Measurements from ENCODE around the gene DISC1. TPM values are rescaled to one million over a fixed set of nuclear protein-coding genes. Genes with fewer than 3 reads are reported as not detected.

DISC1 gene
- total RNA-seq, 2 donors from 2014 or later, result 6.7 to 9.3 TPM

GRCh38 chr1:231801042-231801585 lies 174.5 kb downstream of the DISC1 start:
- Histone ChIP-seq H3K4me1 (replicated peaks) (no peaks in the 10 kb centered on the region), H3K27ac (no peak overlapping the region), H3K4me3 (no peak overlapping the region), H3K9me3 (no peaks in the 10 kb centered on the region), H3K27me3 (replicated peaks; ENCODE audit: insufficient read depth) (no peaks in the 10 kb centered on the region), H3K36me3 (no peaks in the 10 kb centered on the region)
- intact Hi-C loops (cut with DNase I), result no loop called here
- 91% methylated on average over 6 of the region's 6 CpGs for WGBS
- no peak for DNase-seq (ENCODE audit: low spot score)
- TF ChIP-seq POLR2AphosphoS5 (IDR thresholded peaks at IDR 0.05) (no peak), CTCF (IDR thresholded peaks at IDR 0.05) (no peak), POLR2A (IDR thresholded peaks at IDR 0.05) (no peak)

- WGBS, result 83% methylated on average over 8 of the region's 8 CpGs
- no peaks in the 10 kb centered on the region for H3K27me3 ChIP-seq (replicated peaks; ENCODE audit: insufficient read depth)
- H3K9me3 ChIP-seq, result no peaks in the 10 kb centered on the region
- H3K27ac ChIP-seq, result no peak overlapping the region
- DNase-seq (ENCODE audit: low spot score), result no peak
- TF ChIP-seq POLR2A (IDR thresholded peaks at IDR 0.05), result no peak
- TF ChIP-seq POLR2AphosphoS5 (IDR thresholded peaks at IDR 0.05), result no peak
- TF ChIP-seq CTCF (IDR thresholded peaks at IDR 0.05), result no peak
- intact Hi-C loops (cut with DNase I), result no loop called here
- no peaks in the 10 kb centered on the region for H3K4me1 ChIP-seq (replicated peaks)
- H3K36me3 ChIP-seq, result no peaks in the 10 kb centered on the region
- no peak overlapping the region for H3K4me3 ChIP-seq
Observed at GRCh38 chr1:231803353-231803752, 176.8 kb downstream of the DISC1 start.

- intact Hi-C loops (cut with DNase I), result no loop called here
- WGBS, result 67% methylated on average over 21 of the region's 21 CpGs
- no peak for DNase-seq (ENCODE audit: low spot score)
- H3K4me3 ChIP-seq, result no peak overlapping the region
- H3K4me1 ChIP-seq (replicated peaks), result no peaks in the 10 kb centered on the region
- no peak overlapping the region for H3K27ac ChIP-seq
- TF ChIP-seq POLR2AphosphoS5 (IDR thresholded peaks at IDR 0.05) (no peak), POLR2A (IDR thresholded peaks at IDR 0.05) (no peak), CTCF (IDR thresholded peaks at IDR 0.05) (peak in 3 of 4 experiments; percentile 24 to 48 (median 40))
- no peaks in the 10 kb centered on the region for H3K9me3 ChIP-seq
- H3K27me3 ChIP-seq (replicated peaks; ENCODE audit: insufficient read depth), result no peaks in the 10 kb centered on the region
- no peaks in the 10 kb centered on the region for H3K36me3 ChIP-seq
Observed at GRCh38 chr1:231806623-231807495, 180.3 kb downstream of the DISC1 start.

- Histone ChIP-seq H3K27me3 (replicated peaks; ENCODE audit: insufficient read depth) (no peaks in the 10 kb centered on the region), H3K27ac (no peak overlapping the region), H3K4me1 (replicated peaks) (no peaks in the 10 kb centered on the region), H3K36me3 (no peaks in the 10 kb centered on the region), H3K9me3 (no peaks in the 10 kb centered on the region), H3K4me3 (no peak overlapping the region)
- DNase-seq (ENCODE audit: low spot score), result peak; percentile 15
- intact Hi-C loops (cut with DNase I), result no loop called here
- TF ChIP-seq POLR2A (IDR thresholded peaks at IDR 0.05) (no peak), POLR2AphosphoS5 (IDR thresholded peaks at IDR 0.05) (no peak), CTCF (IDR thresholded peaks at IDR 0.05) (no peak)
- 42% methylated on average over 2 of the region's 2 CpGs for WGBS
Observed at GRCh38 chr1:231807541-231807940, 181.0 kb downstream of the DISC1 start.
